Activated CD4-positive, CD25-positive, alpha-beta regulatory T cell treated with anti-CD3 and anti-CD28 coated beads, Interleukin-2, amount 50 U/mL, for 24 hours (primary cell): ENCODE data around the gene ETFB.

Source experiments
- ATAC-seq, 2 donors: fragments of 150-1000 bp; cut with Tn5 transposase; one replicate each; pipeline ENCODE4 v1.10.0; 2021; ENCODE audit warnings: mild to moderate bottlenecking in 1 of 2, moderate library complexity in 1 of 2

ETFB gene

GRCh38 chr19:51327066-51328001 lies 38.9 kb downstream of the ETFB start:
- peak; percentile 63 to 67 for ATAC-seq

GRCh38 chr19:51326216-51327065 lies 39.7 kb downstream of the ETFB start:
- ATAC-seq: no peak

GRCh38 chr19:51325161-51325976 lies 40.8 kb downstream of the ETFB start:
- ATAC-seq: no peak

- ATAC-seq: no peak
Observed at GRCh38 chr19:51324167-51324481, 42.1 kb downstream of the ETFB start.

GRCh38 chr19:51323481-51324166 lies 42.6 kb downstream of the ETFB start:
- ATAC-seq: no peak

- ATAC-seq: no peak
Observed at GRCh38 chr19:51321799-51322198, 44.4 kb downstream of the ETFB start.

GRCh38 chr19:51320280-51320657 lies 45.9 kb downstream of the ETFB start:
- ATAC-seq: no peak

GRCh38 chr19:51319649-51320279 lies 46.4 kb downstream of the ETFB start:
- no peak for ATAC-seq

- no peak for ATAC-seq
Observed at GRCh38 chr19:51318687-51319648, 47.2 kb downstream of the ETFB start.

GRCh38 chr19:51317968-51318367 lies 48.2 kb downstream of the ETFB start:
- ATAC-seq: no peak

GRCh38 chr19:51317376-51317775 lies 48.8 kb downstream of the ETFB start:
- ATAC-seq: no peak

- ATAC-seq: no peak
Observed at GRCh38 chr19:51316688-51317087, 49.5 kb downstream of the ETFB start.

- no peak for ATAC-seq
Observed at GRCh38 chr19:51311351-51312257, 54.6 kb downstream of the ETFB start, which contains the start of gene IGLON5. Gene IGLON5 (plus strand): TSS chr19:51311644. CDS start chr19:51311848, 204 bp downstream.

GRCh38 chr19:51305479-51305878 lies 60.7 kb downstream of the ETFB start:
- no peak for ATAC-seq

- ATAC-seq: no peak
Observed at GRCh38 chr19:51301266-51301665, 64.9 kb downstream of the ETFB start.

- ATAC-seq: no peak
Observed at GRCh38 chr19:51297406-51297805, 68.8 kb downstream of the ETFB start.

- no peak for ATAC-seq
Observed at GRCh38 chr19:51296336-51297093, 69.7 kb downstream of the ETFB start.

GRCh38 chr19:51295382-51296126 lies 70.6 kb downstream of the ETFB start:
- ATAC-seq: no peak
